GM18867 (cell line): ENCODE data around the gene GP1BB.
"Not testable (repeated sequence)": the region's sequence is repeated elsewhere in the genome, so short reads cannot be mapped to it uniquely, and the experiment has no call there.

ENCODE experiments used
- ATAC-seq: cut with Tn5 transposase; IDR thresholded peaks from one replicate; pipeline ENCODE4 v1.9.1; 2021; ENCODE audit warnings: mild to moderate bottlenecking, moderate library complexity; ENCODE audit not compliant: unreplicated experiment

The GP1BB gene

DNA sequence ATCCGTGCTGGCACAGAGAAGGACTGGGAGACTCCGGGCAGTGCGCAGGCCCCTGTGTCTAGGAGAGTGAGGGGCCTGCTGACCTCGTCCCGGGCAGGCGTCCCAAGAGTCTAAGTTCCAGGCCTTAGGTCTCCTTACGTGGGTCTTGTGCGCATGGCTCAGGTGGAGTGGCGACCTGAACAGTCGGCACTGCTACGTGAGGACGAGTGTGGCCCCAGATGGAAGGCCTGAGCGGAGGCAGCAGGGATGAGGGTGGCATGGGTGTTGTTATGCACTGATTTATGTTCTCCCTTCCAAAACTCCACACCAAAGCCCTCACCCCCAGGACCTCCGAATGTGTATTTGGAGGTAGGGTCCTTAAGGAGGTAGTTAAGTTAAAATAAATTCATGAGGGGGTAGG, 29.8 kb upstream of the GP1BB start:
- no peak for ATAC-seq

DNA sequence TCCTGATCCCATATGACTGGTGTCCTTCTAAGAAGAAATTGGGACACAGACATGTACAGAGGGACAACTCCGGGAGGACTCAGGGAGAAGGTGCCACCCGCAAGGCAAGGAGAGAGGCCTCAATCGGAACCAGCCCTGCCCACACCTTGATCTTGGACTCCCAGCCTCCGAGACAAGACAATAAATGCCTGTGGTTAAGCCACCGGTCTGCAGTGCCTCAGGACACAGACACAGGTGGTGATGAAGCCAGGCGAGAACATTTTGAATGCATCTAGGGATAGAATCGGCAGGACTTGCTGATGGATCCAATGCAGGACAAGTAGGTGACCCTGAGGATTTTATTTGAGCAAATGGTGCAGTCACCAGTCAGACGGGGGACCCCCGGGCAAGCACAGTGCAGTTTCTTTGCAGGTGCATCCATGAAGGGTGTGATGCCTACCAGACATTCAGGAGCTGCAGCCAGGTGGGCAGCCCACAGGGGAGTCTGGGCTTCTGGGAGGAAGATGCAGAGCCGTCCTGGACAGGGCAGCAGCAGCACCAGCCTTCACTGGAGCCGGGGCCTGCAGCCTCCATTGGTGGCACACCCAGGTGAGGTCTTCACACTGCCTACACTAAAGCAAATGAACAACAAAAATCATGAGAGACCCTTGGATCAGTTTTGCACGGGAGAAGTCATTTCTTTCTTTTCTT, 29.2 kb upstream of the GP1BB start:
- ATAC-seq: no peak

DNA sequence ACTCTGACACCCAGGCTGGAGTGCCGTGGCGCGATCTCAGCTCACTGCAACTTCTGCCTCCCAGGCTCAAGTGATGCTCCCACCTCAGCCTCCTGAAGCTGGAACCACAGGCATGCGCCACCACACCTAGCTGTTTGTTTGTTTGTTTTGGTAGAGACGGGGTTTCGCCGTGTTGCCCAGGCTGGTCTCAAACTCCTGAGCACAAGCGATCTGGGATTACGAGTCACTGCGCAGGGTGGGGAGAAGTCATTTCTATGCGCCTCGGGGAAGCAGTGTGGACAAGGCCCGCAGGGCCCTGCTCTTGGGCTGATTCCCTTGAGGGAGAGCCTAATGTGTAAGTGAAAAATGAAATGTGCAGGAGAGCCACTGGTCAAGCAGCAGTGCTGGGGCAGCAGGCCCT, 28.6 kb upstream of the GP1BB start:
- ATAC-seq: no peak

DNA sequence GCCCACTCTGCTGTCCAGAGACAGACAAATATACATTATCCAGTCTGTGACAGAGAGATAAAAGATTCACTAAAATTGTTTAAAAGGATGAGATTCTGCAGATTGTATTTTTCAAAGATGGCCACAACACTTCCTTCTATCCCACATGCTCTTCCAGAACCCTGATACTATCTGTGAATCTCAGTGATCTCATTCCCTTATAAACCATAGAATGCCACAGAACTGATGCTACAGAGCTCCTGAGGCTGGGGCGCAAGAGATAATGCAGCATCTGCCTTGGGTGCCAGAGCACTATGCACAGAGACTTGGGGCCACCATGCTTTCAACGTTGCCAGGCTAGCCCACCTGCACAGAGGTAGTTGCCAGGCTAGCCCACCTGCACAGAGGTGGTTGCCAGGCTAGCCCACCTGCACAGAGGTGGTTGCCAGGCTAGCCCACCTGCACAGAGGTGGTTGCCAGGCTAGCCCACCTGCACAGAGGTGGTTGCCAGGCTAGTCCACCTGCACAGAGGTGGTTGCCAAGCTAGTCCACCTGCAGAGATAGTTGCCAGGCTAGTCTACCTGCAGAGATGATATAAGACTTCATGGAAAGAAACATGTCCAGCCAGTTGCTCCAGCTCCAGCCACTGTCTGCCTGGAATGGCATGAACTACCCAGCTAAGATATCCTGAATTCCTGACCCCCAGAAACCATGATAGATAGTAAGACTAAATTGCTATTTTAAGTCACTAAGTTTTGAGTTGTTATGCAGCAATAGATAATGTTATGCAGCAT, 26.6 kb upstream of the GP1BB start:
- ATAC-seq: no peak

DNA sequence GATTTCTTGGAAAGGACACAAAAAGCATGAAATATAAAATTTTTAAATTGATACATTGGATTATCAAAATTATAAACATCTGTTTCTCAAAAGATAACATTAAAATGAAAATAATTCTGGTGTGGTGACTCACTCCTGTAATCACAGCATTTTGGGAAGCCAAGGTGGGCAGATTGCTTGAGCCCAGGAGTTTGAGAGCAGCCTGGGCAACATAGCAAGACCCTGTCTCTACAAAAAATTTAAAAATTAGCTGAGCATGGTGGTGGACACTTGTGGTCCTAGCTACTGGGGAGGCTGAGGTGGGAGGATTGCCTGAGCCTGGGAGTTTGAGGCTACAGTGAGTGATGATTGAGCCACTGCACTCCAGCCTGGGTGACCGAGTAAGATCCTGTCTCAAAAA, 25.5 kb upstream of the GP1BB start:
- ATAC-seq: not testable (repeated sequence)

DNA sequence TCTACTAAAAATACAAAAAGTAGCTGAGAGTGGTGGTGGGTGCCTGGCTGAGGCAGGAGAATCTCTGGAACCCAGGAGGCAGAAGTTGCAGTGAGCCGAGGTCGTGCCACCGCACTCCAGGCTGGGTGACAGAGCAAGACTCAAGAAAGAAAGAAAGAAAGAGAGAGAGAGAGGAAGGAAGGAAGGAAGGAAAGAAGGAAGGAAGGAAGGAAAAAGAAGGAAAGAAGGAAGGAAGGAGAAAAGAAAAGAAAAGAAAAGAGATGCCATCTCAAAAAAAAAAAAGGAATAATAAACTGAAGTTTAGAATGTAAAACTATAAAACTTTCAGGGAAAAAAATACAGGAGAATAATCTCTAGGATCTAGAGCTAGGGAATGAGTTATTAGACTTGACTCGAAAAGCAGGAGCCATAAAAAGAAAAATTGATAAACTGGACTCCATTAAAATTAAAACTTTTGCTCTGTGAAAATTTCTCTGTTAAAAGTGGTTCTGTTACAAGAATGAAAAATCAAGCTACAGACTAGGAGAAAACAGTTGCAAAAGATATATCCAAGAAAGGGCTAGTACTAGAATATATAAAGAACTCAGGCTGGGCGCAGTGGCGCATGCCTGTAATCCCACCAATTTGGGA, 22.4 kb upstream of the GP1BB start:
- ATAC-seq: no peak

DNA sequence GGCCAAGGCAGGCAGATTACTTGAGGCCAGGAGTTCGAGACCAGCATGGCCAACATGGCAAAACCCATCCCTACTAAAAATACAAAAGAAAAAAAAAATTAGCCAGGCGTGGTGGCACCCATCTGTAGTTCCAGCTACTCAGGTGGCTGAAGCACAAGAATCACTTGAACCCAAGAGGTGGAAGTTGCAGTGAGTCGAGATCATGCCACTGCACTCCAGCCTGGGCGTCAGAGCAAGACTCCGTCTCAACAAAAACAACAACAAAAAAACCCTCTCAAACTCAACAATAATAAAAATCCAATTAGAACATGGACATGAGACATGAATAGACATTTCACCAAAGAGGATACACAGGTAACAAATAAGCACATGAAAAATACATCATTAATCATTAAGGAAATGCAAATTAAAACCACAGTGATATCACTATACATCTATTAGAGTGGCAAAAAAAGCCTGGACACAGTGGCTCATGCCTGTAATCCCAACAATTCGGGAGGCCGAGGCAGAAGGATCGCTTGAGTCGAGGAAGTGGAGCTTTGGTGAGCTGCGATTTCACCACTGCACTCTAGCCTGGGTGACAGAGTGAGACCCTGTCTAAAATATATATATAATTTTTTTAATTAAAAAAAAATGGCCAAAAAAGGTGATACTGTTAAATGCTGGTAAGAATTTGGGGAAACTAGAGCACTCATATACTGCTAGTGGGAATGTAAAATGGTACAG, 21.8 kb upstream of the GP1BB start:
- ATAC-seq: no peak

DNA sequence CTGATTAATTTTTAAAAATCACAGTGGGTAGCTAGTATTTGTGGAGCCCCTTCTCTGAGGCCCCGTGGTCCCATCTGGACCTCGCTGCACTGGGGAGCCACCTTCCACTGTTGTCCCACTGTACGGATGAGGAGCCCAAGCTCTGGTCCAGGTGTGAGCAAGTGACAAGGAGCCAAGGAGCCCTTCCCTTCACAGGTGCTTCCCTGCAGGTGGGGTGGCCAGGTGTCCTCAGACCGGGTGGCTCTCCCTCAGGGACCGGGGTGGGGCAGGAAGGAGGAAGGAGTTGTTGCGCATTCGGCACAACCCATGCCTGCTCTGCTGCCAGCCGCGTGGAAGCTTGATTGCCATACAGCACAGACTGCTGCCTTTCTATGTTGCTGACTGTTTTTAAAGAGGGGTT, 19.5 kb upstream of the GP1BB start:
- no peak for ATAC-seq

DNA sequence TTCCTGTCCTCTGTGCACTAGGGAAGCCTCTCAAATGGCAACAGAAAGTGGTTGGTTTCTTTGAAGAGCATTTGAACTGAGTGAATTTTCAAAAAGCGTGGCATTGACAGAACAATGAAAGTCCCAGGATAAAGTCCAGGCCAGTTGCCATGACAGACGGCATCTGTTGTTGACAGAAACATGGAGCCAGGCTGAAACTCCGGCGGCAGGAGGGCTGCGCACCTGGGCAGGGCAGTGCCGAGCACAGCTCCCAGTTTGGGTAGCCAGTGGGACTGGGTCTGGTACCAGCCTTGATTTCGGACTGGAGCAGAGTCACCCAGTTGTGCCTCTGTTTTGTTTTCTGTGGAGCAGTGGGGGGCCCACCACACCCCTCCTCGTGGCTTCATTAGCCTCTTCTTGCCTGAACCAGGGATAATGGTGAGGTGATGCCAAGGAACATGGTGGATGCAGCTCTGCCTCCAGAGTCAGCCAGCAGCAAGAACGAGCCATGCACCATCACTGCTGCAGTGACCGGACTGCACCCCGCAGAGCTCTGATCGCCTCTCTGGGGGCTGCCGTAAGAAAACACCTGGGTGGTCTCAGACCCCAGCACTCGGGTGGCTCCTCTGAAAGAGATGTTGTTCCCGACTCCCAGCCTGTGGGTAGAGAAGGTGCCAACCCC, 18.9 kb upstream of the GP1BB start:
- ATAC-seq: no peak

DNA sequence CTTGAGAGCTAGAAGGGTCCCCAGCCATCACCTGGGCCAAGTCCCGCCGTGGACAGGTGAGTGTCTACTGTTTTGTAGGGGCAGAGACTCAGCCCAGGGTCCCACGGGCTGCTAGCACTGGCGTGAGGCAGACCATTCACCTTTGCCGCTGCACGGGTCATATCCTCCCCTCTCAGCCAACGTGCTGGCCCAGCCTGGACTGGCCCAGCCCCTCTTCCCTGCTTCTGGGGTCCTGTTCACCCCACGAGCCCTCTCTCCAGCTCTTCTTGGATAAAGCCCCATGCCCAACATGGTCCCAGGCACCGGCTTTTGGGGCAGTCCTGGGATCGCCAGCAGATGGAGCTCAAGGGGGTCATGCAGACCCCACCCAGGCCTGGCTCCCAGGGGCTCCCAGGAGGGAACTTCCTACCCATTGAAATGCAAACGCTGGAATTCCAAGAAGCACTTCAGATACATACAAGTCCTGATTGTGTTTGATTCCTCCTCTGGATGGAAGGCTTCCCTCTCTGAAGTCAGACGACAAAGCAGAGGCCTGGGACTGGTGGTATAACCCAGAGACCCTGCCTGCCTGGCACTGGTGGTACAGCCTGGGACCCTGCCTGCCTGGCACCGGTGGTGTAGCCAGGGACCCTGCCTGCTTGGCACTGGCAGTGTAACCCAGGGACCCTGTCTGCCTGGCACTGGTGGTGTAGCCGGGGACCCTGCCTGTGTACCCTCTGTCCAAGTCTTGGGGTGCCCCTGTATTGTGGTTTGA, 18.0 kb upstream of the GP1BB start:
- ATAC-seq: no peak

DNA sequence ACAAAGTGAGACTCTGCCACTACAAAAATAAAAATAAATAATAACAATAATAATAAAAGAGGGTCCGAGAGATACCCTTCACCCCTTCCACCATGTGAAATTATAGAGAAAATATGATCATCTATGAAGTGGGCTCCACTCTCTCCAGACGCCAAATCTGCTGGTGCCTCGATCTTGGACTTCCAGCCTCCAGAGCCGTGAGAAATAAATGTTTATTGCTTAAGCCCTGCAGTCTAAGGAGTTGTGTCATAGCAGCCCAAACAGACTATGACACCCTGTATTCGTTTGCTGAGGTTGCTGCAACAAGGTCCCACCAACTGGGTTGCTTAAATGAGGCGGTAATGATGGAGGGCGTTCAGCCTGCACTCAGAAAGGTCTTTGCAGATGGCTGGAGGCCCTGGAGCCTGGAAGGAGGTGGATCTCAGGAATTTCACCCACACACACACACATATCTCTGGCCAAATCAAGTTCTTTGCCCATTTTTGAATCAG, 16.6 kb upstream of the GP1BB start:
- no peak for ATAC-seq

DNA sequence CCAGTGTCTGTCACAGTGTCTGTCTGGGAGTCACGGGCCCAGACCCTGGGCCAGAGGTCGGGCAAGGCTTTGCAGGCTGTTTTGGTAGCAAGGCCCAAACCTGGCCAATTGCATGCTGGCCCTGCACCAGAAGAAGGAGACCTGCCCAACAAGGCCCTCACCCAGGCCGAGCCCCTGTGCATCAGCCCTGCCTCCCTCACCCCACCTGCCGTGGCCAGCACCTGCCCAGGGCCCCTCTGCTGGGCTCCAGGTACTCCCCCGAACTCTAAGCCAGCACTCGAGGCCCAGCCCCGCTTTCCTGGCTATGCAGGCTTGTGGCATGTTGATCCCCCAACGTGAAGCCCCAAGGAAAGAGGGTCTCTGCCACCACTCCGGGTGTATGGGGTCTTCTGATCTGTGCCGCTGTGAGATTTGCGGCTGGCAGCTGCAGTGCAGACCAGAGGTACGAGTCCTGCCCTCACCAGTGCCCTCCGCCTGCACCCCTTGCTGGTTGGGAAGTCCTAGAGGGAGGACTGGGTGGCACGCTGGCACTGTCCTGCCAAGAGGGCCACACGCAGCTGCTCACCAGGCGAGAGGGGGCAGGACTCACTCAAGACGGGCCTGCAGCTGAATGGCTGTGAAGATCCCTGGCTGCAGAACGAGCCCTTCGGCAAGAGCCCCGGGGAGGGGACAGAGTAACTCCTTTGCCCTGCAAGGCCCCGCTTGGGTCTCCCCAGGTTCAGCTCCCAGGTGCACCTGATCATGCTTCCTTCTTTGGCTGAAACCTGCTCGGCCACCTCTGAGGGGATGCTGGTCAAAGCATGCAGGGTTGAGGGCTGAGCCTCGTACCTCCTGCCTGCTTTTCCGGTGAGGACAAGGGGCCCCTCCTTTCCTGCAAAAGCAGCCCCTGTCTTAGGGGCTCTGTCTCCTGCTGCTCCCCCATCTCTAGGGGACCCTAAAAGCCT, 15.7 kb upstream of the GP1BB start:
- no peak for ATAC-seq

DNA sequence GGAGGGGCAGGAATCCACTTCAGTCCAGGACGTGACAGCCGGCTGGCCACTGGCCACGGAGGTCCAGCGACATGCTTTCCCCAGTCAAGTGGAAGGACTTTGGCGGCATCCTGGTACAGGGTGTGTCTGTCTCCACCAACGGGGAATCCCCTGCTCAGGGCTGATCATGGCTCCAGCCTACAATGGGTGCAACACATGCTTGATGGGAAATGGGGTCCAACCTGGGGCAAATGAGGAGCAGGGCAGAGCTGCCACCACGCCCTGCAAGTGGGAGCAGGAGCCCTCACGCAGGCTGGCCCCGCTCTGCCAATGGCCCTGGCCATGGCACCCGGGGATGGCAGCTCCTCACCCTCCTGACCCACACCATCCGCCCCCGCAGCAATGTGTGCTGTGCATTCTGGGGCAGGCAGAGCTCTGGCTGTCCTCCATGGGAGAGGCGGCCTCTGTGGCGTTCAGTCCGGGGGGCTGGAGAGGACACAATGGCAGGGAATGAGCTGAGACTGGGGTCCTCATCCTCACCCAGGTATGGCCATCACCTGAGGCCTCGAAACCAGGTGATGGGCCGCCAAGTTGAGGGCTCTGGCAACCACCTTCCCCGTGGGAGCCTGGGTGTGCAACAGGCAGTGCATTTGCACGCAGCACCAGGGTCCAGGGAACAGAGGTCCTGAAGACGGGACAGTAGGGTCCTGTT, 14.9 kb upstream of the GP1BB start:
- ATAC-seq: no peak

DNA sequence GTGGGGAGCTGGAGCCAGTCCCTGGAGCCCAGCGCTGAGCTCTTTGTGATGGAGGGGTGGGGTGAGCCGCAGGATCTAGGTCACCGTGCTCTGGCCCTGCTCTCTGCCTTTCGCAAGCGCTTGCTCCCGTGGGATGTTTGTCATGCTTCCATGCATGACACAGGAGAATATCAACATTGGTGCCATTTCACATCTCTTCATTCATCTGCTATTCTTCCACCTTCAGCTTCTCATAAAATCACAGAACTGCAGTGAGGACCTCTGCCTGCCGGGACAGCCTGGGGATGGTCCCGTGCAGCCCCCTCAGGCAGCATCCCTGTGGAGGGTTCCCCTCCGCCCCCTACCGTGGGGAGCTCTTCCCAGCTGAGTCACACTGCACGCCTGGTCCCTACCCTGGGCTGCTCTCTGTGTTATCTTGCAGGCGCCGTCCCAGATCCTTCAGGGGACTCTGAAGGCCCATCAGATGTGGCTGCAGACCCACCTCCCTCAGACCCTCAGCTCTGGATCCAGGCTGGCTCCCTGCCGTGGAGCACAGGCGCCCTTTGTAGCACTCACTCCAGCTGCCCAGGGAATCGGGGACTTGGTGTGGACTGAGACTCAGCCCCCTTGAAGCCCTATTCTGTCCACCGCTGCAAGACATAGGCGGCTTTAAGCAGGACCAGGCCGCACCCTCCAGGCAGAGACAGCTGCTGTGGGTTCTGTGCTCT, 14.1 kb upstream of the GP1BB start:
- no peak for ATAC-seq

DNA sequence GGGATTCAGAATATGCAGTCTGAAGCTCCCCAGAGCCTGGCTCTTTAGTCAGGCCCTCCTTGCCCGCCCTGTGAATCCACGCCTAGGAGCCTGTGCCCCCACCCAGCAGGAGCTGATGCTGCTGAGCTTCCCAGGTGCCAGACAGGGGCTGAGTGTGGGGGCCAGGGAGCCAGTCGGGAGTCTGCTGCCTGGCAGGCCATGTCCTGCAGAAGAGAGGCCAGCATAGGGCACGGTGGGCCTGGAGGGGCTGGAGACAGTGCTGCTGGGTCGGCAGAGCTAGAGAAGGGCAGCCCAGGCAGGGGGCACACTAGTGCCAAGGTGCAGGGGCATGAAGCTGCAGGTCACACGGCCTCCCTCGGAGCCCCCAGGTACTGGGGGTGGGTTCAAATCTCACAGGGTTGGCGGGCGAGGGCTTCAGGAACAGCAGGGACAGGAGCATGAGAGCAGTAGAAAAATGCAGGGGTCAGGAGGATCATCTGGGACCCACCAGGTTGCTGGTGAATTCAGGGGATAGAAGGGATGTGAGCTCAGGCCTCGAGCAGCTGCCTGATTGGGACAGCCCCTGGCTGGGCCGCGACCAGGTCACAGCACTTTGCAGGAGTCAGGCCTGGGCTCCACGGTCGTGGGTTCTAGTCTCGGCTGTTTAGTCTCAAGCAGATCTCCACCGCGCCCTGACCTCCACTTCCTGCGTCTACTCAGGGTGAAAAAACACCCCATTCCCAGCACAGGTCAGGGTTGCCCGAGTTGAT, 13.1 kb upstream of the GP1BB start:
- no peak for ATAC-seq

DNA sequence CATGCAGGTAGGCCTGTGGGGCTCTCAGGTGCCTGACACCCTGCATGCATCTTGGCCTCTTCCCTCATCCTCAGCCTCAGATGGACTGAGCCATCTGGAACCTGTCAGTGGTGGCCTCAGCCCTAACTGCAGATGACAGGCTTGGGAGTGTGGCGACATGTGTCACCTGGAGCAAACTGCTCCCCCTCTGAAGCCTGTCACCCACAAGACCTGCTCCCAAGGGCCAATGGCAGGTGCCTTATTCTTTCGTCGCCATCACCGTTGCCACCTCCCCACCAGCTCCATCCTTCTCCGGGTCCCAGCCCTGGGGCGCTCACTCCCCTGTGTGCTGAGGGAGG, 12.6 kb upstream of the GP1BB start:
- ATAC-seq: no peak

DNA sequence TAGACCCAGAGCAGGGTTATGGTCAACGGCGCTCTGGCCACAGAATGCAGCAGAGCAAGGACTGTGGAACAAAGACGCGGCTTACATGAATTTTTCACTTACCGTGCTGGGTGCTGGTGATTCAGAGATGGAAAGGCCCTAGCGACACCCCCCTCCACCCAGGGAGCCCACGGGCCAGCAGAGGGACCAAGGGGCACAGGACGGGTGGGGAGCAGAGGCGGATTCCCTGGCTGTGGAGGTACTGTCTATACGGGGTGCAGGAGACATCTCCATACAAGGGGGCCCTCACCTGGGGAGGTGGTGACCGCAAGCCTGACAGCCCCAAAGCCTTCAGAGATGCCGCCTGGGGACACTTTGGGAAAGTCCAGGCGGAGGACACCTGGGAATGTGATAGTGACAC, 10.1 kb upstream of the GP1BB start:
- ATAC-seq: no peak
